ENCODE measurements around the gene LRCOL1. TPM values are rescaled to one million over a fixed set of nuclear protein-coding genes. Genes with fewer than 3 reads are reported as not detected.
A peak's percentile ranks its signal among the peaks of the same experiment; 100 is the strongest.

Gene LRCOL1
- total RNA-seq (1 to 10 TPM in 1 of 7 donors, under 1 TPM in 4, not detected in 2; 0.54 to 4.1 (median 0.83) TPM), polyA plus RNA-seq (1 to 10 TPM; 2.0 to 4.0 (median 3.8) TPM)
- long read RNA-seq, donor 1: 0 reads
- long read RNA-seq, donor 2: 0 reads

DNA sequence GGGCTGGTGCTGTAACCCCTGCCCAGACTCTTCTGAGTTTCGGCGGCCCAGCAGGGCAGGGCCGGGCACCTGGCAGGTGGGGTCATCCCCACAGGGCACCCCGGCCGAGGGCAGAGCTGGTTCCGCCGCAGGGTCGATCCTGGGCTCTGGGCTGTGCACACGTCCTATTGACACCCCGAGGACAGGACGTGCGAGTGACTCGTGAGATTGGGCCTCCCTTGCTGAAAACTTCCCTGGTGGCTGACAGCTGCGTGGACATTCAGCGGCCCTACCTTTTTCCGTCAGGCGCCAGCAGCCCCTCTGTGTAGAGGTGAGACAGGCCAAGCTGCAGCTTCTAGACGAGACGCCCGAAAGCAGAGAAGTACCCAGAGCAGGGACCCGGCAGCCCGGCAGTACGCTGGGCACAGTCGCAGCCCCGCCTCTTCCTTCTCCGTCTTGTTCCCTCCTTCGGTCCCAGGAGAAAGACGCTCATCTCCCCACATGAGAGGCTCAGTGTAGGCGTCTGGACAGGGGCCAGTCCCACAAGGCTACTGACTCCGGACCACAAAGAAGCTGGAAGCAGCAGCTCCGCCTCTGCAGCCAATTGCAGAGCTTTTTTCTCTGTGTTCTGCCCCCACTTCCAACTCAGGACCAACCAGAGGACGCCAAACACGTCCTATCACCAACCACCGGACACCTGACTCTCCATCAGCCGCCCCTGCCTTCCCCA lies at the start of gene LRCOL1:
TSS of gene LRCOL1 (minus strand) at position 532 of the 709 bp plus-strand sequence. CDS start 4,331 bp downstream, outside the sequence.
- peaks cover 0 to 67% (median 14%) of the 10 kb centered on the region in 7 donors for H3K27me3 ChIP-seq (replicated peaks in 1 of 7)
- peaks cover 0 to 7% (median 0%) of the 10 kb centered on the region in 8 donors for H3K9me3 ChIP-seq
- H3K4me1 ChIP-seq: peaks cover 3 to 37% (median 17%) of the 10 kb centered on the region in 6 donors
- H3K4me3 ChIP-seq: peak within 1 kb of the TSS in 5 of 8 donors; percentile 4 to 46 (median 13)
- TF ChIP-seq CTCF (IDR thresholded peaks at IDR 0.05 in 8 of 11, conservative IDR thresholded peaks at IDR 0.05 in 3 of 11) (no peak), POLR2A (IDR thresholded peaks at IDR 0.05) (no peak), POLR2AphosphoS5 (IDR thresholded peaks at IDR 0.05) (peak in 1 of 3 donors; percentile 42)
- intact Hi-C loops (cut with DNase I; ENCODE audit: low total_unique reads): loop anchor here (10.0 kb wide), 1 partner anchor 455 kb away; no protein-coding TSS in a partner anchor
- no peaks in the 10 kb centered on the region for H3K36me3 ChIP-seq
- H3K27ac ChIP-seq: peak within 1 kb of the TSS in 1 of 8 donors; percentile 4
- WGBS, 5 donors: 16 to 44% (median 35%) methylated on average over 34 to 35 of the region's 35 CpGs
- DNase-seq: no peak

DNA sequence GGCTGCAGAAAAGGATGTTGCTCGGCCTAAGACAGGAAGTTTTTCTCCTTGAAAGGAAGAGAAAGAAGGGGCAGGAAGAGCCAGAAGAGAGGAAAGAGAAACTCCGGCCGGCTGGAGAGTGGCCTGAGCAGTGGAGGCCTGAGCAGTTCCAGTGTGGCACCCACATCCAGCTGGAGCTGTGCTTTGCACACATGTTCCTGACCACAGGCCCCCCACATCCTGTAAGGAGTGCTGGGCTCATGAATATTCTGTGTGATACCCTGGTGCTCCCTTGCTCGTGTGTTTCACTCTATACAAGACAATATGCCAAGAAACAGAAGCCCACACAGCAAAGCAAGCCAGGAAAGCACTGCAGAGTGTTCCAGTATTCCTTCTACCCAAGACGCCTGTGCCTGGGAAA lies 49.7 kb upstream of the LRCOL1 start:
- no peak for TF ChIP-seq CTCF (IDR thresholded peaks at IDR 0.05 in 8 of 11, conservative IDR thresholded peaks at IDR 0.05 in 3 of 11)
- no peak for TF ChIP-seq POLR2A (IDR thresholded peaks at IDR 0.05)
- no peak for TF ChIP-seq POLR2AphosphoS5 (IDR thresholded peaks at IDR 0.05)
- Histone ChIP-seq H3K4me1 (peaks cover 0 to 72% (median 31%) of the 10 kb centered on the region in 6 donors), H3K27me3 (replicated peaks in 1 of 7) (no peaks in the 10 kb centered on the region), H3K27ac (peak overlapping the region in 2 of 8 donors; percentile 28 to 68), H3K9me3 (no peaks in the 10 kb centered on the region), H3K36me3 (peaks cover 0 to 100% (median 73%) of the 10 kb centered on the region in 6 donors), H3K4me3 (no peak overlapping the region)
- 33 to 60% (median 35%) methylated on average over 5 of the region's 5 CpGs for WGBS, 5 donors
- intact Hi-C loops (cut with DNase I; ENCODE audit: low total_unique reads): no loop called here
- no peak for DNase-seq

GRCh38 chr12:132659146-132659545 lies 48.8 kb upstream of the LRCOL1 start:
- H3K9me3 ChIP-seq: no peaks in the 10 kb centered on the region
- 92 to 95% (median 94%) methylated on average over 13 to 16 of the region's 16 CpGs for WGBS, 5 donors
- intact Hi-C loops (cut with DNase I; ENCODE audit: low total_unique reads): no loop called here
- H3K36me3 ChIP-seq: peaks cover 0 to 100% (median 76%) of the 10 kb centered on the region in 6 donors
- DNase-seq: no peak
- peaks cover 0 to 63% (median 27%) of the 10 kb centered on the region in 6 donors for H3K4me1 ChIP-seq
- no peak for TF ChIP-seq POLR2A (IDR thresholded peaks at IDR 0.05)
- no peak for TF ChIP-seq CTCF (IDR thresholded peaks at IDR 0.05 in 8 of 11, conservative IDR thresholded peaks at IDR 0.05 in 3 of 11)
- TF ChIP-seq POLR2AphosphoS5 (IDR thresholded peaks at IDR 0.05): no peak
- no peaks in the 10 kb centered on the region for H3K27me3 ChIP-seq (replicated peaks in 1 of 7)
- H3K27ac ChIP-seq: peak overlapping the region in 1 of 8 donors; percentile 68
- H3K4me3 ChIP-seq: no peak overlapping the region

Data from spleen (tissue), 13 donors.